ENCODE results near the gene TMEM259. TPM values are rescaled to one million over a fixed set of nuclear protein-coding genes. Genes with fewer than 3 reads are reported as not detected.

TMEM259 gene
- total and polyA plus RNA-seq, 9 of the 15 experiments (the other 6 are each of a cell fraction or from before 2014, with no cell fraction given) = 0.52 to 231 (median 63.6) TPM

DNA sequence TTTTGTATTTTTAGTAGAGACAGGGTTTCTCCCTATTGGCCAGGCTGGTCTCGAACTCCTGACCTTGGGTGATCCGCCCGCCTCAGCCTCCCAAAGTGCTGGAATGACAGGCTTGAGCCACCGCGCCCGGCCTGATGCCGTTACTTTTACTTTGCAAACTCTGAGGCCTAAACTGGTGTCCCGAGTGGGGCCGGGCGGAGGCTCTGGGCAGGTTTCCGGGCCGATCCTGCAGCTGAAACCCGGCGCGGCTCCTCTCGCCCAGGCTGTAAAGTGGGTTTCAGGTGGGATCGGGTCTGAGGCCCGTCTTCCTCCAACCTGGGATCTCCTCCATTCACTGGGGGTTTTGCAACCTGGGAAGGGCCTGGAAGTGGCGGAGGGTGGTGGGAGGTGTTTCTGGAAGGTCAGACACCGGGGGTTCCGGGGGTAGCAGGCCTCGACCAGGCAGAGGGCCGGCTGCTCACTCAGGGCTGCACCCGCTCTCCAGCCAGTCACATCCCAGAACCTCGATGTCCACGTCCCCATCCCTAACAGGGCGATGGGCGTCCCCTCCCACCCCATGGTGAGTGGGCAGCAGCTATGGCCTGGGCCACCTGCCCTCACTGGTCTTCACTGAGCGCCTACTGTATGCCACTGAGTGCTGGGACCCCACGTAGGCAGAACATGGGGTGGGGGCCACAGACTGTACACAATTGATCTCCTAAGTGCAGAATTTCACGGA, 58.1 kb downstream of the TMEM259 start:
- FAIRE-seq = no peak
- peaks cover 73% of the 10 kb centered on the region; the same call in 2 of the 3 replicates for H3K36me3 ChIP-seq (ENCODE audit: control insufficient read depth, insufficient read depth, low read length)
- DNase-seq (ENCODE audit: extremely low read depth in 1 of 4, low spot score in 3 of 4) = no peak
- in situ Hi-C loops (cut with MboI) (no loop called here), intact Hi-C loops (cut with micrococcal nuclease) (no loop called here)
- no peaks in the 10 kb centered on the region for H4K20me1 ChIP-seq (replicated peaks; ENCODE audit: control insufficient read depth, insufficient read depth, low read length)
- no peak for ATAC-seq
- H3K4me3 ChIP-seq = no peak overlapping the region
- ChIA-PET CTCF (ENCODE audit: low intra/inter-chr PET ratio) (no interaction called here), POLR2A (interaction anchor here (0.6 to 1.3 kb wide), 4 partner anchors 8 to 68 kb away, joined by 3 to 6 read pairs (median 4); no protein-coding TSS in a partner anchor)
- no TSS peak for BruUV-seq (replicated peaks)
- peaks cover 40% of the 10 kb centered on the region for H3K79me2 ChIP-seq (ENCODE audit: control insufficient read depth, insufficient read depth, low read length)
- no peak overlapping the region for H2AFZ ChIP-seq (ENCODE audit: low read depth, low read length)
- H3K27me3 ChIP-seq (ENCODE audit: control insufficient read depth in 2 of 2, insufficient read depth in 2 of 2, low read length in 2 of 2) = no peaks in the 10 kb centered on the region
- no peak overlapping the region for H3K4me2 ChIP-seq (ENCODE audit: insufficient read depth, low read length)
- H3K9ac ChIP-seq (ENCODE audit: insufficient read depth in 1 of 2, low read depth in 2 of 2, low read length in 2 of 2) = peak overlapping the region in 1 of 2 experiments; percentile 82; a peak in 2 of 4 replicates
- peaks cover 38 to 67% of the 10 kb centered on the region in 2 experiments for H3K4me1 ChIP-seq (replicated peaks in 1 of 2; ENCODE audit: control insufficient read depth in 2 of 2, insufficient read depth in 2 of 2, low read length in 2 of 2)
- H3K9me1 ChIP-seq (ENCODE audit: control insufficient read depth, insufficient read depth, low read length) = no peaks in the 10 kb centered on the region
- H3K27ac ChIP-seq (ENCODE audit: extremely low read depth, low read depth, low read length) = peak overlapping the region; percentile 9
- TF ChIP-seq RAD51 (IDR thresholded peaks at IDR 0.05; ENCODE audit: borderline replicate concordance, low read depth) = no peak
- TF ChIP-seq ZNF12 (CRISPR knock-in tag; IDR thresholded peaks at IDR 0.05) = peak; percentile 52; the same call in 1 of the 2 replicates
- TF ChIP-seq PHB (CRISPR knock-in tag; IDR thresholded peaks at IDR 0.05) = no peak
- peak; percentile 72; the same call in 1 of the 2 replicates for TF ChIP-seq NR1H2 (CRISPR knock-in tag; IDR thresholded peaks at IDR 0.05)
- peak; percentile 51 for TF ChIP-seq POLR2G (IDR thresholded peaks at IDR 0.05; ENCODE audit: low read depth, low read length)
- TF ChIP-seq ZKSCAN1 (IDR thresholded peaks at IDR 0.05; ENCODE audit: low read depth, low read length) = no peak
- no peak for TF ChIP-seq MYC (IDR thresholded peaks at IDR 0.05; ENCODE audit: low read depth, low read length)
- TF ChIP-seq MYC (CRISPR knock-in tag; IDR thresholded peaks at IDR 0.05; ENCODE audit: borderline replicate concordance, low read depth) = no peak
- peak; percentile 30; the same call in 1 of the 2 replicates for TF ChIP-seq RBFOX2 (IDR thresholded peaks at IDR 0.05; ENCODE audit: low read depth, low read length)
- TF ChIP-seq SREBF2 (CRISPR knock-in tag; IDR thresholded peaks at IDR 0.05) = 0 out of 2 replicates have a peak, but pooled peaks have one; percentile 27
- H3K9me3 ChIP-seq (replicated peaks; ENCODE audit: control insufficient read depth, insufficient read depth, low read depth, low read length) = peaks cover 12% of the 10 kb centered on the region
- WGBS (ENCODE audit: insufficient coverage, low coverage, missing lambda C conversion rate) = 65% methylated on average over 28 of the region's 31 CpGs
